ELR (cell line): ENCODE results near the gene CTSF.

Experiments
- DNase-seq: peaks from one replicate; pipeline ENCODE4 v3.0.0-alpha.2; 2015; ENCODE audit warnings: low read depth

Gene CTSF

GRCh38 chr11:66532784-66533183 is 35.6 kb downstream of the CTSF start:
- no peak for DNase-seq

GRCh38 chr11:66531841-66532240 is 36.6 kb downstream of the CTSF start:
- no peak for DNase-seq

- DNase-seq = no peak
These were observed 37.3 kb downstream of the CTSF start for GRCh38 chr11:66530927-66531709.

GRCh38 chr11:66529655-66530054 is 38.8 kb downstream of the CTSF start:
- DNase-seq = no peak

- DNase-seq = no peak
These were observed 39.3 kb downstream of the CTSF start for GRCh38 chr11:66529069-66529468.

- DNase-seq = no peak
These were observed 43.9 kb downstream of the CTSF start for GRCh38 chr11:66524304-66525040.

GRCh38 chr11:66523611-66524010 is 44.8 kb downstream of the CTSF start:
- DNase-seq = no peak
